ENCODE results near the gene UNKL. TPM values are rescaled to one million over a fixed set of nuclear protein-coding genes. Genes with fewer than 3 reads are reported as not detected.

Gene UNKL
- total and polyA plus RNA-seq, 2 of the 8 experiments (the other 6 are each of a cell fraction or from before 2014, with no cell fraction given) = 25.1 to 31.8 TPM

DNA sequence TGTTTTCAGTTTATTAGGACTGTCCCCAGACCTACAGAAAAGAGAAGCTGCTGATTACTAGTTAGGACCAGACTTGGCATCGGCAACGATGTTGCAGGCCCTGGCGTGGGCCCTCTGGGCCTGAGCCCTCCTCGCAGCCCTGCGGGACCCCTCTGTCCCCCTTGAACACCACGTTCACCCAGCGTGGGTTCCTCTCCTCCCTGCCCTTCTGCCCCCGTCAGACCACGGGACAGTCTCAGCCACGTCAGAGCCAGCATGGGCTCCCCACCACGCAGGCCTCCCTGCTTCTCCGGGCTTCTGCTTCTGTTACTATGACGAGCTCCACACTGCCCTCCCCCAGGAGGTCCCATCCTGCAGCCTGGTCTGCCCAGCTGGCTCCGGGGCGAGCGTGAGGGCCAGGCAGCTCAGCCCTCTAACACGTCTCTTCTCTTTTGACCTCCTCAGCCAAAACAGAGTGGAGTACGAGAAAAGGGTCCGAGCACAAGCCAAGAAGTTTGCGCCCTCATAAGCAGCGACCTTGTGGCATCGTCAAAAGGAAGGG, 90.1 kb downstream of the UNKL start (continued):
- TF ChIP-seq, protein P1, sequence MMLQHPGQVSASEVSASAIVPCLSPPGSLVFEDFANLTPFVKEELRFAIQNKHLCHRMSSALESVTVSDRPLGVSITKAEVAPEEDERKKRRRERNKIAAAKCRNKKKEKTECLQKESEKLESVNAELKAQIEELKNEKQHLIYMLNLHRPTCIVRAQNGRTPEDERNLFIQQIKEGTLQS (IDR thresholded peaks at IDR 0.05; ENCODE audit: insufficient read depth, low read depth, low read length) = no peak
